ENCODE data around the gene RAB36.

DNA sequence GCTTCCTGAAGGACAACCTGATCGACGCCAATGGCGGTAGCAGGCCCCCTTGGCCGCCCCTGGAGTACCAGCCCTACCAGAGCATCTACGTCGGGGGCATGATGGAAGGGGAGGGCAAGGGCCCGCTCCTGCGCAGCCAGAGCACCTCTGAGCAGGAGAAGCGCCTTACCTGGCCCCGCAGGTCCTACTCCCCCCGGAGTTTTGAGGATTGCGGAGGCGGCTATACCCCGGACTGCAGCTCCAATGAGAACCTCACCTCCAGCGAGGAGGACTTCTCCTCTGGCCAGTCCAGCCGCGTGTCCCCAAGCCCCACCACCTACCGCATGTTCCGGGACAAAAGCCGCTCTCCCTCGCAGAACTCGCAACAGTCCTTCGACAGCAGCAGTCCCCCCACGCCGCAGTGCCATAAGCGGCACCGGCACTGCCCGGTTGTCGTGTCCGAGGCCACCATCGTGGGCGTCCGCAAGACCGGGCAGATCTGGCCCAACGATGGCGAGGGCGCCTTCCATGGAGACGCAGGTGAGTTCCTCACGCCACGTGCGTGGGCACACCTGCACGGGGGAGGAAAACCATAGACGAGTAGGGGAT is 36.5 kb downstream of the RAB36 start:
- TF ChIP-seq, protein P1, sequence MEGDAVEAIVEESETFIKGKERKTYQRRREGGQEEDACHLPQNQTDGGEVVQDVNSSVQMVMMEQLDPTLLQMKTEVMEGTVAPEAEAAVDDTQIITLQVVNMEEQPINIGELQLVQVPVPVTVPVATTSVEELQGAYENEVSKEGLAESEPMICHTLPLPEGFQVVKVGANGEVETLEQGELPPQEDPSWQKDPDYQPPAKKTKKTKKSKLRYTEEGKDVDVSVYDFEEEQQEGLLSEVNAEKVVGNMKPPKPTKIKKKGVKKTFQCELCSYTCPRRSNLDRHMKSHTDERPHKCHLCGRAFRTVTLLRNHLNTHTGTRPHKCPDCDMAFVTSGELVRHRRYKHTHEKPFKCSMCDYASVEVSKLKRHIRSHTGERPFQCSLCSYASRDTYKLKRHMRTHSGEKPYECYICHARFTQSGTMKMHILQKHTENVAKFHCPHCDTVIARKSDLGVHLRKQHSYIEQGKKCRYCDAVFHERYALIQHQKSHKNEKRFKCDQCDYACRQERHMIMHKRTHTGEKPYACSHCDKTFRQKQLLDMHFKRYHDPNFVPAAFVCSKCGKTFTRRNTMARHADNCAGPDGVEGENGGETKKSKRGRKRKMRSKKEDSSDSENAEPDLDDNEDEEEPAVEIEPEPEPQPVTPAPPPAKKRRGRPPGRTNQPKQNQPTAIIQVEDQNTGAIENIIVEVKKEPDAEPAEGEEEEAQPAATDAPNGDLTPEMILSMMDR (conservative IDR thresholded peaks at IDR 0.05 in 1 of 2, IDR thresholded peaks at IDR 0.05 in 1 of 2; ENCODE audit: extremely low read depth in 1 of 2, insufficient read depth in 1 of 2, low read depth in 1 of 2, low read length in 2 of 2), result no peak
- no peak for TF ChIP-seq EZH2 (IDR thresholded peaks at IDR 0.05; ENCODE audit: borderline replicate concordance, low read length)
